Hematopoietic multipotent progenitor cell treated with erythropoietin and hydrocortisone succinate and interleukin-3 and kit ligand, for 17 days (in vitro differentiated cells): ENCODE results near the gene PARP6.

Source experiments
- DNase-seq: peaks from one replicate; pipeline ENCODE4 v3.0.0-alpha.2; 2015; ENCODE audit warnings: low spot score

The PARP6 gene

GRCh38 chr15:72230197-72231065 lies 41.9 kb downstream of the PARP6 start:
- DNase-seq = no peak

DNA sequence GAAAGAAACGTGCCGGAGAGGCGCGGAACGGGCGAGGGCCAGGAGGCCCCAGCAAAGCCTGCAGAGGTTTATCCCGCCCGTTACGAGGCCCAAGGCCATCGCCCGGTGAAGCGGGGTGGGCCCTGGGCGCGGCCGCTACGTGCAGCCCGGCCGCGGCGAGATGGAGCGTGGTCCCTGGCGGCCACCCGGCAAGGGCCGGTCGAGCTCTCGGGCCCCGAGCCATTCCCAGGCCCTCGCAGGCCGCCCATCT lies 42.5 kb downstream of the PARP6 start:
- no peak for DNase-seq

DNA sequence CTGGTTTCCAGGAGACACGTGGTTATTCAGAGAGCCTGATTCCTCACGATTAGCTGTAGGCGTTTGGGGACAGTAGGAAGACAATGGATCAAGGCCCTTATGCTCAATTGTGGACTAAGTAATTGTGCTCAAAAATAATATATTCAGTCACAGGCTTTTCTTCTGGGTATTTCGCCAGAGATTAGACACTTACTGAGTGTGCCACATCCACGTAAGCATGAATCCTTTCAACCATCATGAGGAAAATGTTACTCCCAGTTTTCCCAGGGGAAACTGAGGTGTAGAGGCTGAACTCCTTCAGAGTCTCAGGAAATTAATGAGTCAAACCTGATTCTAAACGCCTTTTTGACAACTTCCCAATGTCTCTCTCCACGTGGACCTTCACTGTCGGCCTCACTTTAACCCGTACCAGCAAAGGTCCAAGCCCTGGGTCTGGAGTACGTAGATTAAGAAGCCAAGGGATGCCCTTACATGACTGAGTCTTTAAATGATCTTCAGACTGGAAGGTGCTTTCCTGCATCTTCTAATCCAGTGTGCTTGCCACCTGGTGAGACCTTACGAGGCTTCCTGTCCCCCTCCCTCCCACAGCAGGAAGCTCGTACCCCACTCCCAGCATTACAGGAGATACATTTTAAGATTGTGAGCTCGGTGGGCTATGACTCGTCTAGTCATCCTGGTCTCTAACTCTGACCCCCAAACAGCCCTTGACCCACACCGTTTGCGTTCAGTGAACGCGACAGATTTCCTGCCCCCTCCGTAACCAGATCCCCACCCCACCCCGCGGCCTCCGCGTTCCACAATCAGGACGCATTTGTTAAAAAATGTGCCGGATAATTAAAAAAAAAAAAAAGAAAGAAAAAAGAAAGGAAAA lies 43.0 kb downstream of the PARP6 start:
- no peak for DNase-seq

DNA sequence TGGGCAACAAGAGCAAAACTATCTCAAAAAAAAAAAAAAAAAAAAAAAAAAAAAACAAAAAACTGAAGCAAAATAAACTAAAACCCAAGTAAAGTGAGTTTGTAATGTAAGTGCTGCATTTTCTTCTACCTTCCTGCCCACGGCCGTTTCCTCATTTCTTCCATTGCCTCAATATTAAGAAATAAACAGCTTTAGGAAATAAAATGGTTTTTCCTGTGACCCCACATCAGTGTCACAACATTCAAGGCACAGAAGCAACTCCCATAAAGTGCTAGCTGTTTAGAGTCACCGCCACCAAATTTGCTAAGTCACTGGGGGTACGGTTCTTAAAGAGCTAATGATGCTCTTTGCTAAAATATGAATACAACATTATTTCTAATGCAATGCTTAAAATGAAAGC lies 44.6 kb downstream of the PARP6 start:
- DNase-seq = no peak

- DNase-seq = no peak
Observed at GRCh38 chr15:72227192-72227586, 45.2 kb downstream of the PARP6 start.

DNA sequence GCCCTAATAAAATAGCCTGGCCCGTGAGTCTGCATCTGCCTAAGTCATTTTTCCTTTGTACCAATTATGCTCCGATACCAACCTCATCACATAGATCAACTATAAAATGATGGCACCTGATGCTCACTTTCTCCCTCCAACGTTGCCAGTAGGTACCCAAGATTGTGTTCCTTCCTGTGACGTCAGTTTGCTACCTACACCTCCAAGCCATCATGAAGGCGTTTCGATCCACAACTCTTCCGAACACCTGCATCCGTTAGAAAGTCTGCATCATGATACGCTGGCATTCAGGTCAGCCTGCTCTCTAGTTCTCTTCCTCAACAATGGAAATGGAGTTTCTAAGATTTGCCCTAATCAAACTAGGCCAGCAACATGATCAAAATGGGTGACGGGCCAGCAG lies 49.1 kb downstream of the PARP6 start:
- DNase-seq = no peak

- no peak for DNase-seq
Observed at GRCh38 chr15:72222393-72222792, 50.0 kb downstream of the PARP6 start.

DNA sequence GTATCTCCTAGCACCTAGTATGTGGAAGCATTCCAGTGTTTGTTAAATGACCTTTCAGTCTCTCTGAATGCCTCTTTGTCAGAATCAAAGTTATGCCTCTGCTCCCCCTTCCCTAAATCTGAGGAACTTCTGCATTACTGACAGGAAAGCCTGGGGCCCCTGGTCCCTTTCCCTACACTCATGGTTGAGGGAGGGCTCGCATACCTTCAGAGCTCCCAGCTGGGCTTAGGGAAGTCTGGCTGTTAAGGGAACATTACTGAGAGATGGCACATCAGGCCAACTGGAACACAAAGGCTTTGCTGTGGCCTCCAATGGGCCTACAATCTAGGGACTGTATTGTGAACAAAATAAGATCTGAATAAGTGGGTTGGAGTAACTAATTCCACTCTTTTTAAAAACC lies 51.7 kb downstream of the PARP6 start:
- no peak for DNase-seq

DNA sequence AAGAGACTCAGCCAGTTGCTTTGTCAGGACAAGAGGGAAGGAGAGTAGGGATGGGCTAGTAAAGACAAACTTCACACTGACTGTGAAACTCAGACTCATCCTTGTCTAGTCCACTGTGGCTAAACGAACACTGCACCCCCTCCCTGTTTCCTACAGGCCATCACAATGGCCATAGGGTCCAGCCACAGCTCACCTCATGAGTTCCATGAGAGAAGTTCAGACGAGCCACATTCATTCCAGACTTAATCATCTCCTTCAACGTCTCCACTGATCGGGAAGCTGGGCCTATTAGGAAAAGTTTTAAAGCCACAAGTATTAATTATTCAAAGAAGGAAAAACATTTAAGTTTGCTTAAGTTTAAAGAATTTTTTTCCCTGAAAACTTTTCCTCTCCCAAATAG lies 55.1 kb downstream of the PARP6 start:
- no peak for DNase-seq

- no peak for DNase-seq
Observed at GRCh38 chr15:72216079-72216478, 56.3 kb downstream of the PARP6 start.

- no peak for DNase-seq
Observed at GRCh38 chr15:72207558-72208085, 64.7 kb downstream of the PARP6 start.

GRCh38 chr15:72206677-72207000 lies 65.7 kb downstream of the PARP6 start:
- DNase-seq = no peak

DNA sequence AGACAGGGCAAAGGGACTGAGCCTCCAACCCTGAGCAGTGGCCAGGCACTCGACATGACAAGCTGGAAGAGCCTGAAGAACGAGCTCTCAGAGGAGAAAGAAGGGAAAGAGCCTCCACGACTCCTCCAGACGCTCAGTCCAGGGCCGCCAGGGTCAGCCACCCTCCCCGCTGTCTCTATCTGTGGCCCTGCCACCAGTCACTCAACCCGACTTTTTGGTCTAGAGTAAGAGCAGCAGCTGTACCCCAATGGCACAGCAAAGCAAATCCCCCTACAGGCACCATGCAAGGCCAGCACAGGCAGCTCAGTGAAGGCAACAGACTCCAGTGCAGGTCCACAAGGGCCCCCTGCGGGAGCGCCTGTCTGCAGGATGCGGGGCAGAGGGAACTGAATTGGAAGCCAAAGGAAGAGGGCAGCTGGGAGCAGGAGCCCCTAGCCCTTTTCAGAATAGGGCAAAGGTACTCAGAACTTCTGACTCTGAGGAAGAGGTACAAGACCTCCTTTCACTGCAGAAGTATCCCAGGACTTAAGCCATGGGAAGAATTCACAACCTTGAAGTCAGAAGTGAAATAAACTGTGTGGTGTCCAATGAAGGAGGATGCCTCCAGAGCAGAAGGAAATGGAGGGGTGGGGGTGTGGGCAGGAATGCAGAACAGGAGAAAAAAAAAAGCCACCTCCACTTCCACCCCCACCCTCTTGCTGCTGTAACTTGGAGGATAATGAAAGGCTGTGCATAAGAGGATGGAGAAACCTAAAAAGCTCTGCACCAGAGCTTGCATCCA lies 66.3 kb downstream of the PARP6 start:
- DNase-seq = no peak

GRCh38 chr15:72205273-72205672 lies 67.1 kb downstream of the PARP6 start:
- DNase-seq = no peak

GRCh38 chr15:72203507-72203837 lies 68.9 kb downstream of the PARP6 start:
- no peak for DNase-seq

DNA sequence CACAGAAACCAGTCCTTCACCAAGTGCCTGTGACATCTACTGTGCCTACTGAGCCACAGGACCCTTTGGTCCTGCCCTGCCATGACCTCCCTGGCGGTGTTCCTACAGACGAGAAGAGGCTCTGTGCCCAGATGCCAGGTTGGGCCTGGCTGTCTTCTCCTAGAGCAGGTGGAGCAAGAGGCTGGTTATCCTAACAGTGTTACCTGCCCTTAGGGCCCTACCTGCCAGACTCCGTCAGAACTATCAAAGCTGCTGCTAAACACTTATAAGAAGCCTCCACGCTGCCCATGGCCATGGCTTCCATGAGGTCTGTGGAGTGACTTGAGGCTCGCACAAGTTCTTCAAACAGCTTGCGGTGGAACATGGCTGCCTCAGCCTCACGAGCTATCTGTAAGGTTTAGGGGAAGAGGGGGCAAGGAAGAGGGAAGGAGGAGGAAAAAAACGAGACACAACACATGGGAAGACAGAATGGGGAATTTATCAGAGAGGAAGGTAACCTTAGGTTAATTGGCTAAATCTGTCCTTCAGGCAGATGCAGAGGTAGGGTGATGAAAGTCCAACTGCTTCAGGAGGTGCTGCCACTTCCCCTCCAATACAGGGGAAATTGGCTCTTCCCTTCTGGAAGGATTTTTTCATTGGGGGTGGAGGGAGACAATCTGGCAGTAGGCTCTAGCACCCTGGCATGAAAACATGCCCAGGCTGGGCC lies 69.4 kb downstream of the PARP6 start:
- DNase-seq = no peak

GRCh38 chr15:72202302-72202701 lies 70.1 kb downstream of the PARP6 start:
- DNase-seq = no peak

GRCh38 chr15:72201391-72201921 lies 70.9 kb downstream of the PARP6 start:
- no peak for DNase-seq

GRCh38 chr15:72200395-72201237 lies 71.7 kb downstream of the PARP6 start:
- DNase-seq = no peak

GRCh38 chr15:72199721-72200212 lies 72.6 kb downstream of the PARP6 start:
- peak; percentile 62 for DNase-seq

DNA sequence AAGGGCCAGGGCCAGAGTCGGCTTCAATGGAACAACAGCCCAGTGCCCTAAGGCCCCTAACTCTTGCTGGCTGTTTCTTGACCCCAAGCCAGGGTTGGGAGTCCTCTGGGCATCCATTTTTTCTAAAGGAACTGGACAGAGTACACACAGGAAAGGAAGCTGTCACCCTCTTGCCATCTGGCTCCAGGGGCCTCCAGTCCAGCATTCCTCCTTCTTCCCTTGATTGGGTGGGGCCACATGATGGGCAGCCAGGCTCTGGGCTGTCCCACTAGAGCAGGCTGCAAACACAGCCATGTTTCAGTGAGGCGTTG lies 73.2 kb downstream of the PARP6 start:
- no peak for DNase-seq
